Measurements from ENCODE around the gene EIF2S2.
A peak's percentile ranks its signal among the peaks of the same experiment; 100 is the strongest.

The EIF2S2 gene

GRCh38 chr20:34082232-34082887 is 29.7 kb downstream of the EIF2S2 start:
- TF ChIP-seq CTCF (IDR thresholded peaks at IDR 0.05; ENCODE audit: low read depth, low read length, missing control alignments): no peak
- Histone ChIP-seq H3K27ac (no peak overlapping the region), H3K36me3 (replicated peaks) (peaks cover 26% of the 10 kb centered on the region), H3K4me3 (ENCODE audit: low read depth, low read length) (no peak overlapping the region), H3K27me3 (replicated peaks) (no peaks in the 10 kb centered on the region)
- no peak for DNase-seq
- in situ Hi-C loops (cut with HindIII; ENCODE audit: low pct_ligation_motif_present, low sequenced_read_pairs): no loop called here

GRCh38 chr20:34079818-34080217 is 32.2 kb downstream of the EIF2S2 start:
- in situ Hi-C loops (cut with HindIII; ENCODE audit: low pct_ligation_motif_present, low sequenced_read_pairs): no loop called here
- Histone ChIP-seq H3K36me3 (replicated peaks) (peaks cover 17% of the 10 kb centered on the region), H3K27me3 (replicated peaks) (no peaks in the 10 kb centered on the region), H3K4me3 (ENCODE audit: low read depth, low read length) (no peak overlapping the region), H3K27ac (no peak overlapping the region)
- no peak for TF ChIP-seq CTCF (IDR thresholded peaks at IDR 0.05; ENCODE audit: low read depth, low read length, missing control alignments)
- DNase-seq: no peak

- Histone ChIP-seq H3K27me3 (replicated peaks) (no peaks in the 10 kb centered on the region), H3K27ac (no peak overlapping the region), H3K4me3 (ENCODE audit: low read depth, low read length) (no peak overlapping the region), H3K36me3 (replicated peaks) (peaks cover 15% of the 10 kb centered on the region)
- in situ Hi-C loops (cut with HindIII; ENCODE audit: low pct_ligation_motif_present, low sequenced_read_pairs): no loop called here
- no peak for TF ChIP-seq CTCF (IDR thresholded peaks at IDR 0.05; ENCODE audit: low read depth, low read length, missing control alignments)
- no peak for DNase-seq
Observed at GRCh38 chr20:34078540-34078939, 33.5 kb downstream of the EIF2S2 start.

- H3K27me3 ChIP-seq (replicated peaks): no peaks in the 10 kb centered on the region
- no peak for TF ChIP-seq CTCF (IDR thresholded peaks at IDR 0.05; ENCODE audit: low read depth, low read length, missing control alignments)
- H3K27ac ChIP-seq: no peak overlapping the region
- DNase-seq: no peak
- peaks cover 18% of the 10 kb centered on the region for H3K36me3 ChIP-seq (replicated peaks)
- H3K4me3 ChIP-seq (ENCODE audit: low read depth, low read length): no peak overlapping the region
- in situ Hi-C loops (cut with HindIII; ENCODE audit: low pct_ligation_motif_present, low sequenced_read_pairs): no loop called here
Observed at GRCh38 chr20:34076952-34077351, 35.1 kb downstream of the EIF2S2 start.

GRCh38 chr20:34075647-34076046 is 36.4 kb downstream of the EIF2S2 start:
- in situ Hi-C loops (cut with HindIII; ENCODE audit: low pct_ligation_motif_present, low sequenced_read_pairs): no loop called here
- TF ChIP-seq CTCF (IDR thresholded peaks at IDR 0.05; ENCODE audit: low read depth, low read length, missing control alignments): peak; percentile 39

More at GRCh38 chr20:34075647-34076046, 36.4 kb downstream of the EIF2S2 start:
- no peak overlapping the region for H3K4me3 ChIP-seq (ENCODE audit: low read depth, low read length)
- DNase-seq: no peak
- no peaks in the 10 kb centered on the region for H3K27me3 ChIP-seq (replicated peaks)
- peaks cover 14% of the 10 kb centered on the region for H3K36me3 ChIP-seq (replicated peaks)
- H3K27ac ChIP-seq: no peak overlapping the region

Data from brain microvascular endothelial cell (primary cell).